ENCODE results near the gene SLC30A2.

SLC30A2 gene

DNA sequence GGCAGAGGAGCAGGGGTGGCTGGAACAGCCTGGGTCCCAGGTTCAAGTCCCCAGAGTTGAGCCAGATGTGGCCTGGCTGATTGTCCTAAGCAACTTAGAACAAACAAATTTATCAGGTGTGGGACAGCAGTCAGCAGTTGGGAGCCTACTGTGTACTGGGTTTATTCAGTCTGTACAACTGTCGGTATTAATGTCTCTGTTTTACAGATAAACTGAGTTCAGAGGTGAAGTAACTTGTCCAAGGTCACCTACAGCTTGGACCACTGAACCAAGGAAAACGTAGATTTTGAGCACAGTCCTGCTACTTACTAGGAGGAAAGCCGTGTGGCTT is 36.1 kb upstream of the SLC30A2 start:
- no peak overlapping the region for H3K4me2 ChIP-seq (ENCODE audit: low read length)
- H3F3A ChIP-seq (ENCODE audit: insufficient read depth, low read length), result no peaks in the 10 kb centered on the region
- H3K36me3 ChIP-seq (ENCODE audit: insufficient read depth, low read length), result no peaks in the 10 kb centered on the region
- H3K4me1 ChIP-seq (ENCODE audit: insufficient read depth, low read length, severe bottlenecking), result no peaks in the 10 kb centered on the region
- H3K9me2 ChIP-seq (ENCODE audit: low read depth, low read length), result no peaks in the 10 kb centered on the region
- 0 out of 2 replicates have a peak, but pooled peaks cover 14% of the 10 kb centered on the region for H3K27me3 ChIP-seq (ENCODE audit: insufficient read depth, low read length)
- H3K9ac ChIP-seq (ENCODE audit: low read length), result no peak overlapping the region
- H3K9me3 ChIP-seq (ENCODE audit: low read length), result no peaks in the 10 kb centered on the region
- no peak overlapping the region for H2AFZ ChIP-seq (ENCODE audit: low read length)
- H3K79me2 ChIP-seq (ENCODE audit: insufficient read depth, low read length), result no peaks in the 10 kb centered on the region
- H3K27ac ChIP-seq (ENCODE audit: low read depth, low read length, poor library complexity, severe bottlenecking), result no peak overlapping the region
- no peak overlapping the region for H3K4me3 ChIP-seq (ENCODE audit: low read depth, low read length, poor library complexity, severe bottlenecking)
- TF ChIP-seq CTCF (IDR thresholded peaks at IDR 0.05; ENCODE audit: low read length) (no peak), EZH2 (IDR thresholded peaks at IDR 0.05; ENCODE audit: borderline replicate concordance, low read length) (no peak)
- no peaks in the 10 kb centered on the region for H4K20me1 ChIP-seq (ENCODE audit: insufficient read depth, low read length)

GRCh38 chr1:26081267-26082019 is 35.5 kb upstream of the SLC30A2 start:
- Histone ChIP-seq H3K27me3 (ENCODE audit: insufficient read depth, low read length) (0 out of 2 replicates have a peak, but pooled peaks cover 14% of the 10 kb centered on the region), H3K9ac (ENCODE audit: low read length) (no peak overlapping the region), H2AFZ (ENCODE audit: low read length) (no peak overlapping the region), H3K36me3 (ENCODE audit: insufficient read depth, low read length) (no peaks in the 10 kb centered on the region), H3K4me2 (ENCODE audit: low read length) (no peak overlapping the region), H4K20me1 (ENCODE audit: insufficient read depth, low read length) (no peaks in the 10 kb centered on the region), H3K4me1 (ENCODE audit: insufficient read depth, low read length, severe bottlenecking) (no peaks in the 10 kb centered on the region), H3K27ac (ENCODE audit: low read depth, low read length, poor library complexity, severe bottlenecking) (no peak overlapping the region), H3F3A (ENCODE audit: insufficient read depth, low read length) (no peaks in the 10 kb centered on the region), H3K4me3 (ENCODE audit: low read depth, low read length, poor library complexity, severe bottlenecking) (no peak overlapping the region), H3K9me2 (ENCODE audit: low read depth, low read length) (no peaks in the 10 kb centered on the region), H3K9me3 (ENCODE audit: low read length) (no peaks in the 10 kb centered on the region), H3K79me2 (ENCODE audit: insufficient read depth, low read length) (no peaks in the 10 kb centered on the region)
- TF ChIP-seq EZH2 (IDR thresholded peaks at IDR 0.05; ENCODE audit: borderline replicate concordance, low read length) (no peak), CTCF (IDR thresholded peaks at IDR 0.05; ENCODE audit: low read length) (no peak)

DNA sequence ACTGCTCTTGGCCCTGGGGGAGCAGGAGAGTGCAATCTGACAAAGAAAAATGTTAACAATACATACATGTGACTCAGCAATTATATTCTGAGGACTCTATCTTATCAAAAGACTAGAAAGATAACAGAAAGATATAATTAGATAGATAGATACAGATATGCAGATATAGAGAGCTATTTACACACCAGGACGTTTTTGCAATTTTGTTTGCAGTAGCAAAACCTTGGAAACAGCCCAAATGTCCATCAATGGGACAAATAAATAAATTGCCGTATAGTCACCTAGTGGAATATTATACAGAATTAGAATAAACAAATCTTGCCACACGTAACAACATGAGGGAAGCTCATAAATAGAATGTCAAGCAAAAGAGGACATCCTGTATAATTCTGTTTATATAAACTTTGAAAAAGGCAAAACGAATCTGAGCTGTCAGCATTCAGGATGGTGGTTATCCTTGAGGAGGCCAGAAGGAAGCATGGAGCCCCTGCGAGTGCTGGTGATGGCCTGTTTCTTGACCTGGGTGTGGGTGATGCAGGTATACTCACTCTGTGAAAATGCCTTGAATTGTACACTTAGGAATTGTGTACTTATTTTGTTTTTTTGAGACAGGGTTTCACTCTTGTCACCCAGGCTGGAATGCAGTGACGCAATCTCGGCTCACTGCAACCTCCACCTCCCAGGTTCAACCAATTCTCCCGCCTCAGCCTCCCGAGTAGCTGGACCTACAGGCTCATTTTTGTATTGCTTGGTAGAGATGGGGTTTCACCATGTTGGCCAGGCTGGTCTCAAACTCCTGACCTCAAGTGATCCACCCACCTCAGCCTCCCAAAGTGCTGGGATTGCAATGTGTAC is 34.3 kb upstream of the SLC30A2 start:
- no peaks in the 10 kb centered on the region for H3F3A ChIP-seq (ENCODE audit: insufficient read depth, low read length)
- no peak overlapping the region for H3K4me3 ChIP-seq (ENCODE audit: low read depth, low read length, poor library complexity, severe bottlenecking)
- H3K9me3 ChIP-seq (ENCODE audit: low read length), result no peaks in the 10 kb centered on the region
- no peak overlapping the region for H2AFZ ChIP-seq (ENCODE audit: low read length)
- H3K79me2 ChIP-seq (ENCODE audit: insufficient read depth, low read length), result no peaks in the 10 kb centered on the region
- H3K9ac ChIP-seq (ENCODE audit: low read length), result no peak overlapping the region
- no peaks in the 10 kb centered on the region for H3K4me1 ChIP-seq (ENCODE audit: insufficient read depth, low read length, severe bottlenecking)
- H3K9me2 ChIP-seq (ENCODE audit: low read depth, low read length), result no peaks in the 10 kb centered on the region
- H3K27me3 ChIP-seq (ENCODE audit: insufficient read depth, low read length), result peaks cover 18% of the 10 kb centered on the region; the same call in 1 of the 2 replicates
- H4K20me1 ChIP-seq (ENCODE audit: insufficient read depth, low read length), result no peaks in the 10 kb centered on the region
- H3K4me2 ChIP-seq (ENCODE audit: low read length), result no peak overlapping the region
- no peaks in the 10 kb centered on the region for H3K36me3 ChIP-seq (ENCODE audit: insufficient read depth, low read length)
- TF ChIP-seq EZH2 (IDR thresholded peaks at IDR 0.05; ENCODE audit: borderline replicate concordance, low read length) (no peak), CTCF (IDR thresholded peaks at IDR 0.05; ENCODE audit: low read length) (no peak)
- H3K27ac ChIP-seq (ENCODE audit: low read depth, low read length, poor library complexity, severe bottlenecking), result no peak overlapping the region

Measured in OCI-LY1 (cell line).